CD4-positive, CD25-positive, alpha-beta regulatory T cell (primary cell): Measurements from ENCODE around the gene POLR2J3. TPM values are rescaled to one million over a fixed set of nuclear protein-coding genes. Genes with fewer than 3 reads are reported as not detected.
"Not testable (repeated sequence)": the region's sequence is repeated elsewhere in the genome, so short reads cannot be mapped to it uniquely, and the experiment has no call there.

ENCODE experiments used
- ATAC-seq, 2 donors: fragments of 150-1000 bp; cut with Tn5 transposase; one replicate each; pipeline ENCODE4 v1.10.0; 2021; ENCODE audit warnings: low read depth in 2 of 2, moderate number of reproducible peaks in 2 of 2, moderate library complexity in 1 of 2
- DNase-seq, 3 donors: peaks; one replicate each; pipeline versions ENCODE4 v3.0.0 to v3.0.0-alpha.2; 2012 to 2022; ENCODE audit warnings: mixed read lengths in 1 of 3
- H3K27ac ChIP-seq: one replicate; pipeline ENCODE4 v1.7.0; 2013; ENCODE audit warnings: mild to moderate bottlenecking, low read length; ENCODE audit not compliant: insufficient read depth, poor library complexity, severe bottlenecking
- H3K27me3 ChIP-seq: one replicate; pipeline ENCODE4 v1.7.0; 2013; ENCODE audit warnings: low read length; ENCODE audit not compliant: control insufficient read depth, insufficient read depth
- H3K36me3 ChIP-seq: one replicate; pipeline ENCODE4 v1.7.0; 2013; ENCODE audit warnings: mild to moderate bottlenecking, low read length, moderate library complexity; ENCODE audit not compliant: control insufficient read depth, insufficient read depth
- H3K4me1 ChIP-seq: 2 replicates; pipeline ENCODE4 v1.7.0; 2013; ENCODE audit warnings: mild to moderate bottlenecking, low read length; ENCODE audit not compliant: insufficient read depth, control insufficient read depth, poor library complexity, severe bottlenecking
- H3K4me3 ChIP-seq: one replicate; pipeline ENCODE4 v1.7.0; 2013; ENCODE audit warnings: low read depth, mild to moderate bottlenecking, low read length, moderate library complexity
- H3K9me3 ChIP-seq, 2 experiments: 1 replicate in 1 of 2; 2 replicates in 1 of 2; pipeline ENCODE4 v1.7.0; 2013; ENCODE audit warnings: low read length in 2 of 2, mild to moderate bottlenecking in 1 of 2, moderate library complexity in 1 of 2; ENCODE audit not compliant: control insufficient read depth in 2 of 2
- H3K27ac Mint-ChIP-seq, 3 donors: one replicate each; pipeline ENCODE4 v1.8.0; 2020 to 2022; ENCODE audit warnings: mild to moderate bottlenecking in 3 of 3, mixed read lengths in 3 of 3, moderate library complexity in 2 of 3
- H3K27me3 Mint-ChIP-seq: one replicate; pipeline ENCODE4 v1.8.0; 2022; ENCODE audit warnings: mild to moderate bottlenecking, mixed read lengths
- H3K36me3 Mint-ChIP-seq: one replicate; pipeline ENCODE4 v1.8.0; 2020; ENCODE audit warnings: mixed read lengths
- H3K4me1 Mint-ChIP-seq, 4 donors: one replicate each; pipeline ENCODE4 v1.8.0; 2020 to 2022; ENCODE audit warnings: mixed read lengths in 4 of 4, mild to moderate bottlenecking in 1 of 4
- H3K4me3 Mint-ChIP-seq, 4 donors: one replicate each; pipeline ENCODE4 v1.8.0; 2020 to 2022; ENCODE audit warnings: mild to moderate bottlenecking in 4 of 4, mixed read lengths in 4 of 4, moderate library complexity in 3 of 4
- H3K9me3 Mint-ChIP-seq, 7 donors: one replicate each; pipeline ENCODE4 v1.8.0; 2020 to 2022; ENCODE audit warnings: mixed read lengths in 7 of 7, mild to moderate bottlenecking in 3 of 7, moderate library complexity in 2 of 7
- polyA plus RNA-seq, 4 donors: library from polyadenylated mRNA; unstranded; fragments of 300-500 nt; fragmentation: Illumina TruSeq; gene quantifications; one replicate each; pipeline ENCODE4 v1.2.3, GENCODE V29; 2021
- total RNA-seq: library from RNA; stranded (reverse); gene quantifications from one replicate; pipeline ENCODE4 v1.2.3, GENCODE V29; 2022

The POLR2J3 gene
- total and polyA plus RNA-seq, 5 donors from 2014 or later: 19.9 to 214 (median 28.9) TPM

GRCh38 chr7:102611675-102612325 lies 39.4 kb upstream of the POLR2J3 start:
- H3K9me3 Mint-ChIP-seq, ATAC-seq, DNase-seq, H3K27ac ChIP-seq, H3K36me3 Mint-ChIP-seq, H3K4me1 Mint-ChIP-seq, H3K36me3 ChIP-seq, H3K4me3 Mint-ChIP-seq, H3K4me1 ChIP-seq, H3K9me3 ChIP-seq, H3K27me3 Mint-ChIP-seq, H3K27me3 ChIP-seq, H3K4me3 ChIP-seq, H3K27ac Mint-ChIP-seq: not testable (repeated sequence)

- not testable (repeated sequence) for H3K36me3 Mint-ChIP-seq, H3K4me3 Mint-ChIP-seq, H3K4me1 ChIP-seq, H3K36me3 ChIP-seq, DNase-seq, H3K9me3 ChIP-seq, H3K27ac Mint-ChIP-seq, H3K9me3 Mint-ChIP-seq, H3K4me3 ChIP-seq, H3K27me3 ChIP-seq, H3K27ac ChIP-seq, H3K4me1 Mint-ChIP-seq, H3K27me3 Mint-ChIP-seq
- ATAC-seq: peak; percentile 58 to 66
Observed at GRCh38 chr7:102611013-102611674, 38.8 kb upstream of the POLR2J3 start.

GRCh38 chr7:102610441-102610840 lies 38.1 kb upstream of the POLR2J3 start:
- H3K36me3 Mint-ChIP-seq, H3K27me3 Mint-ChIP-seq, ATAC-seq, H3K4me3 ChIP-seq, H3K9me3 ChIP-seq, DNase-seq, H3K27me3 ChIP-seq, H3K4me1 Mint-ChIP-seq, H3K27ac ChIP-seq, H3K36me3 ChIP-seq, H3K4me1 ChIP-seq, H3K27ac Mint-ChIP-seq, H3K9me3 Mint-ChIP-seq: not testable (repeated sequence)
- peak overlapping the region in 1 of 4 donors; percentile 64 for H3K4me3 Mint-ChIP-seq

- H3K4me3 Mint-ChIP-seq, H3K4me3 ChIP-seq, H3K27ac ChIP-seq, H3K4me1 Mint-ChIP-seq, H3K27me3 ChIP-seq, H3K4me1 ChIP-seq, H3K36me3 Mint-ChIP-seq, DNase-seq, H3K36me3 ChIP-seq, H3K27me3 Mint-ChIP-seq, H3K9me3 Mint-ChIP-seq, ATAC-seq, H3K9me3 ChIP-seq, H3K27ac Mint-ChIP-seq: not testable (repeated sequence)
Observed at GRCh38 chr7:102609734-102610133, 37.4 kb upstream of the POLR2J3 start.

GRCh38 chr7:102606848-102607247 lies 34.5 kb upstream of the POLR2J3 start:
- H3K4me1 Mint-ChIP-seq, H3K9me3 Mint-ChIP-seq, DNase-seq, H3K36me3 Mint-ChIP-seq, H3K27ac Mint-ChIP-seq, H3K4me3 Mint-ChIP-seq, H3K4me1 ChIP-seq, H3K27me3 ChIP-seq, H3K9me3 ChIP-seq, ATAC-seq, H3K27me3 Mint-ChIP-seq, H3K27ac ChIP-seq, H3K36me3 ChIP-seq, H3K4me3 ChIP-seq: not testable (repeated sequence)

GRCh38 chr7:102604431-102605145 lies 32.2 kb upstream of the POLR2J3 start:
- H3K4me3 ChIP-seq, H3K27ac Mint-ChIP-seq, H3K36me3 ChIP-seq, H3K27me3 Mint-ChIP-seq, H3K4me1 Mint-ChIP-seq, ATAC-seq, H3K27ac ChIP-seq, H3K4me3 Mint-ChIP-seq, H3K9me3 ChIP-seq, H3K9me3 Mint-ChIP-seq, H3K36me3 Mint-ChIP-seq, DNase-seq, H3K27me3 ChIP-seq, H3K4me1 ChIP-seq: not testable (repeated sequence)

GRCh38 chr7:102602317-102602716 lies 29.9 kb upstream of the POLR2J3 start:
- not testable (repeated sequence) for H3K27me3 ChIP-seq, H3K27ac ChIP-seq, H3K36me3 ChIP-seq, H3K4me1 ChIP-seq, H3K9me3 ChIP-seq, ATAC-seq, H3K4me3 ChIP-seq, H3K27ac Mint-ChIP-seq, H3K9me3 Mint-ChIP-seq, H3K4me1 Mint-ChIP-seq, H3K36me3 Mint-ChIP-seq, DNase-seq, H3K4me3 Mint-ChIP-seq, H3K27me3 Mint-ChIP-seq

- H3K36me3 ChIP-seq, ATAC-seq, H3K9me3 ChIP-seq, H3K4me3 ChIP-seq, DNase-seq, H3K27ac ChIP-seq, H3K36me3 Mint-ChIP-seq, H3K27me3 ChIP-seq, H3K27ac Mint-ChIP-seq, H3K27me3 Mint-ChIP-seq, H3K4me1 Mint-ChIP-seq, H3K9me3 Mint-ChIP-seq, H3K4me3 Mint-ChIP-seq, H3K4me1 ChIP-seq: not testable (repeated sequence)
Observed at GRCh38 chr7:102599699-102600098, 27.3 kb upstream of the POLR2J3 start.
